Choroid plexus epithelial cell (primary cell): ENCODE results near the gene ARL15.

Experiments
- DNase-seq: peaks from one replicate; pipeline ENCODE4 v3.0.0-alpha.2; 2010; ENCODE audit warnings: low read depth
- H3K4me3 ChIP-seq: 2 replicates; pipeline ENCODE4 v1.5.1; 2011; ENCODE audit warnings: low read depth, mild to moderate bottlenecking, control low read depth, low read length, moderate library complexity
- CTCF ChIP-seq: conservative IDR thresholded peaks from 2 replicates; pipeline ENCODE4 v1.5.1; 2011; ENCODE audit warnings: low read depth, mild to moderate bottlenecking, control low read depth, inconsistent platforms, low read length, moderate library complexity

Gene ARL15

DNA sequence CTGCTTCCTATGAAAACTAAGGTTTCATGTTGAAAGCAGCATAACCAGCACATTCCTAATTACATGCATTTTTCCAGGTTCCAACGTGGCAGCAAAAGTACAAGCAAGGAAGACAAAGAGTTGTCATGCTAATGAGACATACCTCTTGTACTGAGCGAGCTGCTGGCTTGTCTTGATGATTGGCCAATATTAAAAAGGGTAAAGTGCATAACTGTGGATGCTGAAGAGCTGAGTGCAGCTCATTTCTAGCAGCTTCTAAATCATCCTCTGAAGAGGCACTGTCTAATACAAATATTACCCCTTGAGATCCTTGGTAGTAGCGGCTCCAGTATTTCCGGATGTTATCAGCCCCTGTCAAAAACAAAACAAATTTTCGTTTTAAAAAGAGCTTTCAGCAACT, 197.3 kb downstream of the ARL15 start:
- no peak for TF ChIP-seq CTCF
- no peak overlapping the region for H3K4me3 ChIP-seq
- DNase-seq, result no peak

DNA sequence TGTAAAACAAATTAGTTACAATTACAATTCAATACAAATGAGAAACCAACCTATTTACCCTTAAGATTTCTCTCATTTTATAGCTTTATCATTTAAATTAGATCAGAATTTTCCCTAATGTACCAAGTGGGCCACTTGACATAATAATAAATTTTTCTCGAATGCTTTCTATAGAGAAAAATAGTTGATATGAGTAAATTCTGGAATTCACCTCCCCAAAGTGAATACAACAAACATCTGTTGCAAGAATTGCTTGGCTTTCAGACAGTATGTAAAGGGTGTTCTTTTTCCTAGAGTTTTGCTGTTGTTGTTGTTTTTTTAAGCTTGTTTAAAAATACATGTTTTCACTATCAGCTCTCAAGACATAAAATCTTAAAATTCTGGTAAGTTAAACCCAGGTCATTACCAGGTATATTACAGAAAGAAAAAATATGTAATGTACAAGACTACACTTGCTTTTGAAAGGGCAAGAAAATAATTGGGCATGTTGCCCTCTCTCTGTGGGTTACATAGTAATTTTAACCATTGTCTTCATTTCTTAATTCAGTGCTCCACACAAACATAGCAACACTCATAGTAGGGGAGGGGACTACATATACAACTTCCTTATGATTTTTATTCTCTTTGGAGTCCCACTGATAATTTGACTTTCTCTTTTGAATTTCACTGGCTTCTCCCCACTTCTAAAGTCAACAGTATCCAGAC, 200.6 kb downstream of the ARL15 start:
- TF ChIP-seq CTCF, result no peak
- DNase-seq, result no peak
- H3K4me3 ChIP-seq, result no peak overlapping the region

GRCh38 chr5:54108136-54108535, 202.2 kb downstream of the ARL15 start:
- DNase-seq, result peak; percentile 26
- no peak for TF ChIP-seq CTCF
- no peak overlapping the region for H3K4me3 ChIP-seq

DNA sequence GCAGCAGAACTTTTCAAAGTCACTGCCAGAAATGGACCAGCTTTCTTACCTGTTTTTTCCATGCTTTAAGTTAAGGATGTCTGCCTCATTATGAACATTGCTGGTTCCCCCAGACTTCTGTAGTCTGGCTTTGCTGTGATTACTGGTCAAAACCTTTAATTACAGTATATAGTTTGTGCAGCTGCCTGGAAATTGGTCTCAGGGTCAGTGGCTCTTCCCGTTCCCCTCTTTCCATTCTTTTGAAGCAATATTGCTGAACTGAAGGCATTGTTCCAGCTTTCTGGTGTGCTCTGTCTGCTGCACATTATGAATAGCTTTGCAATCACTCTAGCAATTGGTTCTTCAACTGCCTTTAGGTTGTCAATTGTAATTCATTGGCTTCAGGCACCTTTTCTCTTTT, 206.5 kb downstream of the ARL15 start:
- no peak for TF ChIP-seq CTCF
- no peak for DNase-seq
- no peak overlapping the region for H3K4me3 ChIP-seq

DNA sequence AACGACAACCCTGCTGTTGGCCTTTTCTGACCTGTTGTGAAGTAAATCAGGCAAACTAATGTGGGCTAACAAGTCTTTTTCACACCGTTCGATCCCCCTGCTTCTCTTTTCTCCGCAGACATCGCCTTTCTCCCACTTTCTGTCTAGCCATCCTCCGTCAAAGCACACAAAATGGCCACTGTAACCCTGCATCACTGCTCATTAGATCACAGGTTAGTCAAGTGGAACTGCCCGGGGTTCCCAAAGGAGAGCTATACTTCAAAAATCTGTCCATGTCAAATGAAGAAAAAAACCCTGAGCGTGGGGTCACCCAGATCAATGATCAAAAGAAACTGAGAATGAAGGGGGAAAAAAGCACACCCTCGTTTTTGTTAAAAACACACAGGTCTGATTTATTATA, 212.1 kb downstream of the ARL15 start:
- no peak for DNase-seq
- H3K4me3 ChIP-seq, result no peak overlapping the region
- no peak for TF ChIP-seq CTCF

DNA sequence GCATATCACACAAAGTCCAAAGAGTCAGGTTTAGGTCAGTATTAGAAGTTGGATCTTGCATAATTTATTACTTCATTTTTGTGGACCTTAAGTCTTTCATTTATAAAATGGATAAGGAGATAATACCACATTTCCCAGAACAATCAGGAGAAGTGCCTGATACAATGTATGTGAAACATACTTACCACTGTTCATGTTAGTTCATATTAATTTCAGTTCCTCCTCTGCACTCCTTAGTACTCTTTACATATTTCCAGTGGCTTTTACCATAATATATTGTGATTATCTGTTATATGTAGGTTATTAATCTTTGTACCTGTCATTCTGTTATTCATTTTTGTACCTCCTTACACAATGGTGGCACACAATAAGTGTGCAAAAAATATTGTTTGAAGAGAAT, 214.4 kb downstream of the ARL15 start:
- H3K4me3 ChIP-seq, result no peak overlapping the region
- no peak for DNase-seq
- no peak for TF ChIP-seq CTCF

DNA sequence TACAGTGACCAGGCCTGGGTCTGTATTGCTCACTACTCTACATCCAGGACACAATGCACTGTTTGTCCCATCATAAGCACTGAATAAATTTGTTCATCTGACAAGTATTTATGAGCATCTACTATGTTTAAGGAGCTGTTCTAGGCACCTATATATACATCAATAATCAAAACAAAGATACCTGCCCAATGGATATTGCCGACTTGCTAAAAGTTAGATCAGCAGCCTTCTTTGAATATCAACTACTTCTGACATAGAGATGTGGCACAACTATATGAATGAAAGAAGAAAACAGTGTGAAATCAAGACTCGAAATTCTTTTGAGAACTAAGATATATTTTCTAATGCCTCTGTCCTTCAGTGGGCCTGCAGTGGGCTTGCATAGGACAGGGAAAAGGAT, 215.7 kb downstream of the ARL15 start:
- no peak for DNase-seq
- no peak overlapping the region for H3K4me3 ChIP-seq
- TF ChIP-seq CTCF, result no peak
